ENCODE results near the gene LHX3.
A peak's percentile ranks its signal among the peaks of the same experiment; 100 is the strongest.

LHX3 gene

DNA sequence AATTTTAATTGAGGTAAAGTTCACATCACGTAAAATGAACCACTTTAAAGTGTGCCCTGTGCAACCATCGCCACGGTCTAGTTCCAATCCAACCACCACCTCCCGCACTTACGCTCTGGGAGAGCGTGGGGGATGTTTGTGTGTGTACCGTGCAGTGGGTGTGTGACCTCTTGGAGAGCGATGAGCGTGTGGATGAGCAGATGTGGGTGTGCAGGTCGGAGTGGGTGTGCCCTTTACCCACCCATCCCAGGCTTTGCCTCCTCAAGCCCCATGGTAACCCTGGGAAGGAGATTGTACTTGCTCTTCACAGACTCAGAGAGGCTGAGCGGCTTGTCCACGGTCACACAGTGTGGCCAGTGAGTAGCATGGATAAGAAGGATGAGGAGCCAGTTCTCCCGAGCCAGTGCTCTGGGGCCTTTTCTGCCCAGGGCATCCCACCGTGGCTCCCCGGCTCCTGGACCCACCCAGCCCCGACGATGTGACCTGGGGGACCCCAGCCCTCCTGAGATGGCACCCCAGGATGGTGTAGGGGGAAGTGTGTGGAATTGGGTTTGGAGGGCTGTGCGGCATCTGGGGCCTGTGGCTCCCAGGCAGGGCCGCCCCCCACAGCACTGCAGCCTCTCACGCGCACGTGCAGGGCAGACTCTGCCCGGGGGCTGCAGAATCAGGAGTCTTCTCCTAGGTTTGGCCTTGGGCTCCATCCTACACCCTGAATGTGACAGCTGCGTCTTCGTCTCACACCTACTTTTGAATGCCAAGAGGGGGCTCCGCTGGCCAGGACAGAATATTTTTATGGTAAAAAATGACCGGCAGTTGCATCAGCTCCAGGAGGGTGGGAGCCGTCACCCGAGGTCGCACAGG, 13.6 kb downstream of the LHX3 start:
- DNase-seq: no peak

DNA sequence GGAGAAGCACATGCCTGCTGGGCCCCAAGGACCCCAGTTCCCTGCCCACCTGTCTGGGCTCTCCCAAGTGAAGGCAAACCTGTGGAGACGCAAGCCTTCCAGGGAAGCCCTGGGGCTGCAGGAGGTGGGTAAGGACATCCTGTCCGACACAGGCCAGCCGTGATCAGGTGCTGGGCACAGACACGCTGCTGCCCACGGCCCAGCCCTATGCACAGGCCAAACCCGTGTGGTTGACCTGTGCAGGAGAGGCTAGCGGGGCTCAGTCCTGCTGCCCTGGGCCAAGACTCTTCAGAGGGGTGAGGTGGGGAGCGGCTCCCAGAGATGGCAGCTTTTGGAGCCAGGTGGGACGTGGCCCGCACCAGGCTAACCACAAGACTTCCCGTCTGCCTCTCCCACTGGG, 14.3 kb downstream of the LHX3 start:
- no peak for DNase-seq

DNA sequence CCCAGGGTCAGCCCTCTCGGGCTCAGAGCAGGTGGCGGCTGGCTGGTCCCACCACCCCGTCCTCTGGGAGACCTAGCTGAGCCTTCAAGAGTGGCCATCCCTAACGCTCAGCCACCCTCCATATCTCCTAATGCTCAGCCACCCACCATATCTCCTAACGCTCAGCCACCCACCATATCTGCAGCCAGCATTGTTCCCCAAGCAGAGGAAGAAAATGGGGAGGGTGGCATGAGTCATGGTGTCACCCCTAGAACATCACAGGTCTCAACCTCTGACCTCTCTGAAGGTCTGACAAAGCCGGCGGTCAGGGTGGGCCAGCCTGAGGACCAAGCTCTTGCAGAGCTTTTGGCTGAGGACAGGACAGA, 14.7 kb downstream of the LHX3 start:
- DNase-seq: no peak

DNA sequence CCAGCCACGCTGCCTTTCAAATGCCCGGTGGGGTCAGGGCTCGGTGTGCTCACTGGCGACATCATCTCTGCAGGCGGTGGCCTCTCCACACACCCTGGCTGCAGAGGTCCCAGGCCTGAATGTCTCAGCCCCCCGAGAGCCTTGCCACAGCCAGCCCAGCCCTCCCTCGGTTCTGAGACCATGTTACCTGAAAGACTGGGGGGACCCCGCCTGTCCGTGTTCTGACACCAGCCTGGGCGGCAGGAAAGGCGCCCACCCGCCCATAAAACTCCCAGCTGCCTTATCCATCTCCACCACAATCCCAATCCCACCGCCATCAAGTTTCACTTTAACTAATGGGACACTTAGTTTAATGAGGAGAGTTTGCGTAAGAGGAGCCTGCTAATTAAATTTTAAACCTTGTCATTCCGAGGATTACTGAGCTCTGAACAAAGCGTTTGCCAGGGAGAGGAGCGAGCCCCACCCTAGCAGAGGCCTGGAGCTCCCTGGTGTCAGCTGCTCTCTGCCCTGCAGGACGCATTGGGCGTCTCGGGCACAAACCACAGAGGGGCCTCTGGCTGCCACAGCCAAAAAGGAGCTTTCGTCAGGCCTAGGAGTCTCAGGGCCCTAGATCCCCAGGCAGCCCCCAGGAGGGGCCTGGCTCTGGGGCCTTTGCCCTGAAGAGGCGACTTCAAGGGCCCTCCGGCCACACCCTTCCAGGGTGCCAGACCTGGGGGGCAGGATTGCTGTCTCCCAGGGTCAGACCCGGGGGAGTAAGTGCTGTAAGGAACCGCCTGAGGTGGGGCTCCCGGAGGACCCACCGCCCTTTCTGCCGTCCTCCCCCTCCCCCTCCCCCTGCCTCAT, 15.3 kb downstream of the LHX3 start:
- DNase-seq: no peak

DNA sequence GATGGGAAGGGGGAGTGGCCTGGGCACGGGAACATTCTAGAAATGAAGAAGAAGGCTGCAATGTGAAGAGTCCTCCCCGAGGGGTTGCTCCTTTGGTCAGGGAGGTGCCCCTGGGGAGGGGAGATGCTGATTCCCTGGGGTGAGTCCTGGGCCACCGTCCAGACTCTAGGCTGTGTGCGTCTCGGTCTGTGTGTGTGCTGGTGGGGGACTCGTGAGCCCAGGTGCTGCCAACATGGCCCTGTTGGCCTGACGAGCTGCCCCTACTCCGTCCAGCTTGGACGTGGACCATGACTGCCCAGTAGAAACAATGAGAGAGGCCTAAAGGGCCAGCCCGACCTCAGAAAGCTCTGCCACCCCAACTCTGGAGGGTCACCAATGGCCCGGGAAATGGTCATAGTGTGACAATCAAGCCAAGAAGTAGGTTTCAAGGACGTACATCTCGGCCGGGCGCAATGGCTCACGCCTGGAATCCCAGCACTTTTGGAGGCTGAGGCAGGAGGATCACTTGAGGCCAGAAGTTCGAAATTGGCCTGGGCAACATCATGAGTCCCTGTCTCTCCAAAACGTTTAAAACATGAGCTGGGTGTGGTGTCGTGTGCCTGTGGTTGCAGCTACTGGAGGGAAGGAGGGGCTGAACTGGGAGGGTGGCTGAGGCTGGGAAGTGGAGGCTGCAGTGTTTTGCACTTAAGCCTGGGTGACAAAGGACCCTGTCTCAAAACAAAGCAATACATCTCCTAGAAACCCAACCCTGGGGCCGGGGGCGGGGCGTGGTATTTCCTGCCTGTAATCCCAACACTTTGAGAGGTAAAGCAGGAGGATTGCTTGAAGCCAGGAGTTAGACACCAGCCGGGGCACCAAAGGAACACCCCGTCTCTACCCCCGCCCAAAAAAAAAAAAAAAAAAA, 17.0 kb downstream of the LHX3 start:
- no peak for DNase-seq

DNA sequence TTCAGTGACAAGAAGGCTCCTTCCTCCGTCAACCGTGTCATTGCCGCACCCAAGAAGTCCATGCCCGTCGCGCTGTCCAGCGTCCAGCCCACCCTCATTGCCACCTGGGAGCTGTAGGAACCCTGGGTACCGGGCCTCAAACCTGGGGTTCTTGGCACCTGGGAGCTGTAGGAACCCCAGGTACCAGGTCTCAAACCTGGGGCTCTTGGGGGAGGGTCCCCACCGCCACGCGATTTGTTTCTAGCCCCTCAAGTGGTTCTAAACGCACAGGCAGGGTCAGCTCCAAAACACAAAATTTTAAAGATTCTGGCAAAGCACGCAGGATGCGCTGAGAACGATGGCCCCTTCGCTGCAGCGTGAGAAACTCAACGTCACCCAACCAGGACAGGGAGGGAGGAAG, 17.7 kb downstream of the LHX3 start:
- DNase-seq: no peak

DNA sequence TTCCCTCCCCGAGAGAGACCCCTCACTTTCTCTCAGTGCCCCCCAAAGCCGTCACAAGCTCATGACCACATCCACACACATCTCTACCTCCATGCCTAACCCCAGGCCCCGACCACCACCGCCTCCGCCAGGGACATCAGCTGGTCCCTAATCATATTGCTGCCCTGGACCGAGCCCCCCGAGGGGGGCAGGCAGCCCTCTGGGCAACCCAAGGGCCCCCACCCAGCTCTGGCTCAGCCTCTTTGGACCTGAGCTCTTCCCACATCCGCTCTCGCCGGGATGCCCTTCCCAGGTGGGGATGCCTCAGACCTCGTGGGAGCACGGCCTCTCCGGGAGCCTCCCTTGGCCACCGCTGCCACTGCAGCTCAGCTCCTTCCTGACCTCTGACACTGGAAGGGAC, 18.5 kb downstream of the LHX3 start:
- DNase-seq: no peak

DNA sequence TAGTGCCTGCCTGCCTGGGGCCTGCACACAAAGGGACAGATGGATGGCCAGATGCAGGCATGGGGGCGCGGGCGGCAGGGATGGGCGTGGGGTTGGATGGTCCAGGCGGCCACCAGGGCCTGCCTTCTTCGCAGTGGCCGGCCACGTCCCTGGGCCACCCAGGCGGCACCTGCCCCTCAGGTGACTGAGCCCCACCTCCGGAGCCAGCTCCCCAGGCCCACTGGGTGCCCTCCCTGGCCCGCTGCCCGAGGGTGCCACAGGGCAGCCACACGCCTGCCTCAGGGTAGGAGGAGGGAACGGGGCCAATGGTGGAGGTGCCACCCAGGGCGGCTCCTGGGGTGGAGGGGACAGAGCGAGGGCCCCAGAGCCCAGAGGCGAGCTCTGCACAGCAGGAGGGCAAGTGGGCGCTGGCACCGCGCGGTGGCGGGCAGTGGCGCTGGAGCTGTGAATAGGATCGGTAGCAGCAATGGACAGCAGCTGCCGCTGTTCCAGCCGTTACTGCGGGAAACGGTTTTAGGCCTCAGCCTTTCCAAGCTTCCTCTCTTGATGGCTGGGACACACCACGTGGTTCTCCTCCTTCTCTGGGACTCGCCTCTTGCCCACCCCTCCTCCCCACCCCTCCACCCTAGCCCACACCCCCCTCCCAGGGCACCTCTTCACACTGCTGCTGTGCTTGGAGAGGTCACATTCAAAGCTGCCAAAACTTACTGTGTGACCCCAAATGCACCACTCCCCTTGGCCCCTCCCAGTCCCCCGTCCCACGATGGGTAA, 19.1 kb downstream of the LHX3 start:
- peak; percentile 32 for DNase-seq

DNA sequence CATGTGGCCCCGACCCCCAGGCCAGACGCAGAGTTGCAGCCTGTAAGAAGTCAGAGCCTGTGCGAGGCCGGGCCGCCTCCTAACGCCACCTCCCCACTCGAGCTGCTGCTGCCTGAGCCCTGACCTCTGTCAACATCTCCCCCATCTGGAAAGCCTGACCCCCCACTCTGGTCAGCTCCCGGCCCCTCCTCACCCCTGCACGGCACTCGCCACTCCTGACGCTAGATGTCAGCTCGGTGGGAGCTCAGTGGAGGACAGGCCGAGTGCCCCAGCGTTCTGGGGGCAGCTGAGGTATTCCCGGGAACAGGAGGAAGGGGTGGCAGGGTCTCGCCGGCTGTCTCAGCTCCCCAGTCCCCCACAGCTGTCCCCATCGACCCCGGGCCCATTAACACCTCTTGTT, 19.9 kb downstream of the LHX3 start:
- DNase-seq: no peak

DNA sequence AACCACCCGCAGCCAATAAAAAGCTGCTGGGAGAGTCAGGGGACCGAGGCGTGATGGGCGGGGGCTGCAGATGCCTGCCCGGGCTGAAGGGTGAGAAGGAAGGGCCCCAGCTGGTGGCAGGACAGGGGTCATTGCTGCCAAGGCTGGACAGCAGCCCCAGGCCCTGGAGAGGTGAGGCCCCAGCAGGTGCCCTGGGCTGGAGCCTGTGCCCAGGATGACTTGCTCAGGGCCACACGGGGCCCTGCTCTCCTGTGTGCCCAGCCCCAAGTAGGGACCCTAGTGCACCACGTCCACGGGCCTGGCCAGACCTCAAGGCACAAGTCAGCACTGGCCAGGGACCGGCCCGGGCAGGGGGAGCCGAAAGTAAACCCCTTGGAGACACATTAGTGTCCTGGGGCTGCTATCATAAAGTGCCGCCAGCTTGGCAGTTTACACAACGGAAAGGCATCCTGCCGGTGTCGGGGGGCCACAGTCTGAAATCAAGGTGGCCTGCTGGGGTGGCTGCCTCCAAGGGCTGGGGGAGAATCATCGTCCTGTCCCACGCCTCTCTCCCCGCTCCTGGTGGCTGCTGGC, 22.0 kb downstream of the LHX3 start:
- DNase-seq: no peak

DNA sequence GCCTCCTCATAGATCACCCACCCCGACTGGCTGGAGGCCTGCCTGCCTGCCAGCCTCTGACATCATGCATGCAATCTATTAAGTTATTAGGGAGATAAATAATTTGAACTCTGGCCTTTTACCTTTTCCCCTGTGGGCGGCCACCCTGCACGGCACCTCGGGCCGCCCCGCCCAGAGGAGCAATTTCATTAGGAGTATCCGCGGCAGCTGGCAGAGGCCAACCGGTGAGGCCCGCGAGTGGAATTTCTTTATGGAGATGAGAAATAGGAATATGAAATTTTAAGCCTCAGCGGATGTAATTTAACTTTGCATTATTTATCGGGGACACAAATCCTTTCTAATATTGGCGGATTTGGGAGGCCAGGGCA, 22.5 kb downstream of the LHX3 start:
- DNase-seq: no peak

DNA sequence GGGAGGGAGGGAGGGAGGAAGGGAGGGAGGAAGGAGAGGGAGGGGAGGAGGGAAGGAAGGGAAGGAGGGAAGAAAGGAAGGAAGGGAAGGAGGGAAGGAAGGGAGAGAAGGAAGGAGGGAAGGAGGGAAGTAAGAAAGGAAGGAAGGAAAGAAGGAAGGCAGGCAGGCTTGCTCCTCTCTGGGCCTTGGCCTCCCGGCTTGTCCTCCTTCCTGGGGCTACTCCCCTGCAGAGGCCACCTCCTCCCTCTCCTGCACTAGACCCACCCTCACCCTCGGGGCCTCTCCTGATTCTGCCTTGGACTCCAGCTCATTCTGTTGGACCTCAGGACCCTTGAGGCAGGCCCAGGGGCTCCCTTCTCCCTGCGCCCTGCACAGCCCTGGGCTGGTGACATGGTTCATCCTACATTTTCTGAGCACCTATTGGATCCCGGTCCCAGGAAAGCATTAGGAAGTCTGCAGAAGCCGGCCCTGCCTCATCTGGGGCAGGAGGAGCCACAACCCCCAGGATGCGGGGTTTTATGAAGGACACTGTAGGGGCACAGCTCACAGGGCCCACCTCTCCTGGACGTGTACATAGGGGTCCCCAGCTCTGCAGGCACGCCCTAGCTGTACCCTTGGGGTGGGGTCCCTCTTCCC, 23.0 kb downstream of the LHX3 start:
- DNase-seq: no peak

DNA sequence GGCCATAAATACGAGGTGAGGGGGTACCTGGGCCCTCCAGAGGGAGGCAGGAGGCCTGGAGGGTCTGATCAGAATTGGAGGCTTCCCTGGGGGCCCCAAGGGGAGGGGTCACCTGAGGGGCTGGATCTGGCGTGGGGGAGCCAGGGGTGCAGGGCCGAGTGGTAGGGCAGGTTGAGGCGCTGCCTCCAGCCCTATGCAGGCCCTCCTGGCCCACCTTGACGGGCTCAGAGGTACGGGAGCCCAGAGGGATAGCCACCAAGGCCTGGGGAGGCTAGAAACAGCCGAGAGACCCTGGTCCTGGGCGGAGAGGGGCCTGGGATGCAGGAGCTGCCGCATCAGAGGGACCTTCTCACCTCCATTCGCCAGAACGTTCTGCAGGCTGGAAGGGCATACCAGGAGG, 24.3 kb downstream of the LHX3 start:
- DNase-seq: no peak

DNA sequence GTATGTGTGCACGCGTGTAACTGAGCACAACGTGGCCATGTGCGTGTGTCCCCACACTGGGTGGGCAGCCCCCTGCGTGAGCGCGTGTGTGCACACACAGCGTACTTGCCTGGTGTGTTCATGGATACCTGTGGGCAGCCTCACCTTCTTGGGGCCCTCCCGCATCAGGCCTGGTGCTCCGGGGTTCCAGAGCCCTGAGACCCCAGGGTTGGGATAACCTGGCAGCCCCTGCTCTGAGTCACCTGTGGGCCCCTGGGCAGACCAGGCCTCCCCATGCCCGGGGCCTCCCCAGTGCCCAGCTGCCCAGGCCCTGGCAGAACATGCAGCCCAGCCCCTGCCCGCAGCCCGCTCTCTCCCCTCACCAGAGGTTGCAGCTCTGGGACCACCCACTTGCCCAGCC, 25.2 kb downstream of the LHX3 start:
- DNase-seq: no peak

DNA sequence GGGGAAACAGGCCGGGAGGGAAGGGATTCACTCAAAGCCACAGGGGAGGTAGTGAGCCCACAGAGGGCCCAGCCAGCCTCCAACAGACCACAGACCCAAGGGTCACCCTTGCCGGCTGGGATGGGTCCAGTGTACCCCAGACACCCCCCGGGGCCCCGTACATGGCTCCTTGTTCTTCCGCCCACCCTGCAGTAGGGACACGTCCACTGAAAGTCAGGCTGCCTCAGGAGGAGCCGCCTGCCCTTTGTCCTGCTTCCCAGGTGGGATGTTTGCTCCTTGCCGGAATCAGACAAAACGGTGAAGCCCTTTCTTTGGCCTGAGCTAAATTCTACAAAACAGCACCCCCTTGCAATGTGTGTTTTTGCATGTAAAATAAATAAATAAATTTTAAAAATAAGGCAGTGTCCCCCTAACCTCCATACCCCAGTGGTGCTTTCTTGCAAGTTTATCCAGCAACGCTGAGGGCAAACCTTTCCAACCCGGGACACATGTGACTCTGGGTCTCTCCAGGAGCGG, 25.8 kb downstream of the LHX3 start:
- no peak for DNase-seq

DNA sequence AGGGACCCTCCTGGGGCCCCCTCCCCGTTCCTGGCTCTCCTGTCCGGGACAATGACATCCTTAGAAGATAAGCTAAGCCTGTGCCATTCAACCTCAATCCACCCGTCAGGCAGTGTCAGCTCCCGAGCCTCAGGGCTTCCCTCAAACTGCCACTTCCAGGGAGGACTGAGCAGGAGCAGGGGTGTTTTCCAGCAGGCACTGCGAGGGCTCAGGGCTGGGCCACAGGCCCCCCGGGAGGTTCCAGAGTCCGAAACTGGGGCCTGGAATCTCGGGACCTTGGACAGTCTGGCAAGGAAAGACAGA, 26.2 kb downstream of the LHX3 start:
- no peak for DNase-seq

DNA sequence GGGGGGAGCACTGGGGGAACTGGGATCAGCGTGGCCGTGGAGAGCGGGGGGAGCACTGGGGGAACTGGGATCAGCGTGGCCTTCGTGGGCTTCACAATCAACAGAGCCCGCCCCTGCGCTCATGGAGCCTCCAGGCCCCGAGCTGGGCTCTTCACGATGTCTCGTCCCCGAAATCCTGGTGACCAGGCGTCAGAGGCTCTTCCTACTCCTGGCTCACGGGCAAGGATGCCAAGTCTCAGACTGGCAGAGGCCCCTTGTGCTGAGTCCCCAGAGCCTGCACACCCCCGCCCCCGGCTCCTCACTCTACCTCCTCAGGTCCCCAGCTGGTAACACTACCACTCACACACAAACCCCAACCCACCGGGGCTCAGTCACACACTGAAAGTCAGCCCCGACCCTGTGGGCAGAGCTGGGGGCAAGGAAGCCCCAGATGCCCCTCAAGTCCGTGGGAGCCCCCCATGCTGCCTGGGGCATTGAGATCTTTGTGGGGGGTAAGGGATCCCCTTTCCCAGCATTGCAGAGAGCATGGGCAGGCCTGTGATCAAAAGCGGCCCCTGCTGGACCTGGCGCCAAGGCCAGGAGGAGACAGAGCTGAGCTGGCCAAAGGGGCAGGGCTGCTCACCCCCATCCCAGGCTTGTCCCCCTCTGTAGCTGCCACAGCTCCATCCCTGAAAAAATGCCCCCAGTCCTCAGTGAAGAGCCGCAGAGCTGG, 26.7 kb downstream of the LHX3 start:
- no peak for DNase-seq

DNA sequence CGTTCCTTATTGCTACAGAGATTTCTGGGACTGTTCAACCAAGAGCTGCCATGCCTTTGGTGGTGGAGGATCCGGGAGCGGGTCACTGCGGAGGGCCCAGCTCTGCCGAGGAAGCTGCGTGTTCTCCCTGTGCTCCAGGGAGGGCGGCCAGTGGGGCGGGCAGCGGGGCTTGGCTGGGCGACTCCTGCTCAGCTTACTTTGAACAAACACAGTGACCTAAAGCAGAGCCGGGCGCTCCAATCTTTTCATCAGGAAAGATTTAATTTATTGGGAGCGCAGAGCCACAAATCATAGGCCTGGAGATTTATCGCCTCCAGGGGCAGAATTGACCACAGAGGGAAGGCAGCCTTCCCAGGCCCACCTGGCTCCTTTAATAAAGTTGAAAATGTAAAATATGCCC, 27.7 kb downstream of the LHX3 start:
- DNase-seq: no peak

DNA sequence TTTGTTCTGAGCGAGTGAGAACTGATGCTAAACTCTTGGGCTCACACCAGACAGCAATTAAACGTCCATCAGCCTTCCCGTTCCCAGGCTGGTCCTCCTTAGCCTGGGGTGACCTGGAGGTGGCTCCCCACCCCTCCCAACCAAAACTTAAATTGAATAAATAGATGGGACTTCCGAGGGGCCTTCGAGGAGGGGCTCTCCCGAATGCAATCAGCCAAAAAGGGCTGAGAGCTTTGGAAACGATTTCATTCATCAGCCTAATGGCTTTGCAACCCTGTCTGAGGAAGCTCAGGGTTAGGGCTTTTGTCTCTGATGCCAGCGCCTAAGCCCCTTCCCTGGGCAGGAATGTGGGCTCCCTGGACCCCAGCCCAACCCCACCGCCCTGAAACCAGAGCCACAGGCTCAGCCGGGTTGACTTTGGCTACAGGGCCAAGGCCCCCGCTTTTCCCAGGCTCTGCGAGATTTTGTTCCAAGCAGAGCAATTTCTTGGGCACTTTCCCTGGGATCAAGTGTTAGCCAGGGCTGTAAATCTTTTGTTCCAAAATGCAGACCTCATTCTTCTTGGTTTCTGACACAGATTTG, 29.2 kb downstream of the LHX3 start:
- DNase-seq: no peak

DNA sequence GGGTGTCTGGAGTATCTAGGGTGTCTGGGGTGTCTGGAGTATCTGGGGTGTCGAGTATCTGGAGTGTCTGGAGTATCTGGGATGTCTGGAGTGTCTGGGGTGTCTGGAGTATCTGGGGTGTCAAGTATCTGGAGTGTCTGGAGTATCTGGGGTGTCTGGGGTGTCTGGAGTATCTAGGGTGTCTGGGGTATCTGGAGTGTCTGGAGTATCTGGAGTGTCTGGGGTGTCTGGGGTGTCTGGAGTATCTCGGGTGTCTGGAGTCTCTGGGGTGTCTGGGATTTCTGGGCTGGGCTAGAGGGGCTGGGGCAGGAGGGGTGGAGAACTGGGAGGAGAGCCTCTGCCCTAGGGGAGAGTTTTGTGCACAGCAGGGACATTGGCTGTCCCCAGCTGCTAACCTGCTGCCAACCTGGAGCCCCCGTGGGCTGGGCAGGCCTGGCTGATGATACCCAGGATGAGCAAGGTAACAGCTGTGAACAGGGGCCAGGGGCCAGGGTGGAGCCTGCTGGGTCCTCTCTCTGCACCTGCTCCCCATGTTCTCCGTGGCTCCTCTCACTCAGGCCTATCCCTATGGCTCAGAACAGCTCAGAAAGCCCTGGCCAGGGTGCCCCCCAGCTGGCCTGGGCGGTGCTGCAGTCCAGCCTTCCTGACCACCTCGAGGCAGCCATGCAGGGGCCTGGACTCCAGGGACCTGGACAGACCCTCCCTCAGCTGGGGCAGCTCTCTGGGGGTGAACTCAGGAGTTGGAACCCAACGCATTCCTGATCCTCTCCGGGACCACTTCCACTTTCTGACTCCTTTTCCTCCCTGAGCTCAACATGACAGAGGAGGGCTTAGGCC, 29.9 kb downstream of the LHX3 start:
- DNase-seq: peak; percentile 41

Data from NCI-H510A (cell line).